H9 (cell line): ENCODE data around the gene ETV2. TPM values are rescaled to one million over a fixed set of nuclear protein-coding genes. Genes with fewer than 3 reads are reported as not detected.

Experiments used
- DNase-seq: peaks from one replicate; pipeline ENCODE4 v3.0.0-alpha.2; 2017
- H2AFZ ChIP-seq: one replicate; pipeline ENCODE4 v1.6.1; 2013; ENCODE audit warnings: mild to moderate bottlenecking, low read length, control low read depth, moderate library complexity
- H2AK5ac ChIP-seq: 2 replicates; pipeline ENCODE4 v1.6.1; 2013; ENCODE audit warnings: low read length, control low read depth, mixed read lengths; ENCODE audit not compliant: insufficient read length
- H2BK120ac ChIP-seq: one replicate; pipeline ENCODE4 v1.6.1; 2013; ENCODE audit warnings: low read depth, mild to moderate bottlenecking, low read length, control low read depth, inconsistent platforms; ENCODE audit not compliant: poor library complexity, severe bottlenecking
- H2BK12ac ChIP-seq: 2 replicates; pipeline ENCODE4 v1.6.1; 2013; ENCODE audit warnings: low read length, control low read depth, mixed read lengths, low read depth; ENCODE audit not compliant: insufficient read length
- H2BK15ac ChIP-seq: 2 replicates; pipeline ENCODE4 v1.6.1; 2013; ENCODE audit warnings: low read depth, low read length, control low read depth
- H2BK20ac ChIP-seq: one replicate; pipeline ENCODE4 v1.6.1; 2013; ENCODE audit warnings: low read depth, mild to moderate bottlenecking, low read length, control low read depth, inconsistent platforms; ENCODE audit not compliant: poor library complexity, severe bottlenecking
- H2BK5ac ChIP-seq: 2 replicates; pipeline ENCODE4 v1.6.1; 2013; ENCODE audit warnings: low read length, control low read depth, mixed read lengths; ENCODE audit not compliant: insufficient read length
- H3K14ac ChIP-seq: 2 replicates; pipeline ENCODE4 v1.6.1; 2013; ENCODE audit warnings: low read length, control low read depth; ENCODE audit not compliant: insufficient read depth
- H3K18ac ChIP-seq: 2 replicates; pipeline ENCODE4 v1.6.1; 2013; ENCODE audit warnings: low read depth, mild to moderate bottlenecking, mixed read lengths, low read length, control low read depth; ENCODE audit not compliant: insufficient read length
- H3K23ac ChIP-seq: 2 replicates; pipeline ENCODE4 v1.6.1; 2013; ENCODE audit warnings: low read length, control low read depth, mixed read lengths, low read depth; ENCODE audit not compliant: insufficient read length
- H3K23me2 ChIP-seq: 2 replicates; pipeline ENCODE4 v1.6.1; 2013; ENCODE audit warnings: low read depth, mild to moderate bottlenecking, mixed read lengths, low read length, control low read depth; ENCODE audit not compliant: insufficient read length, poor library complexity, severe bottlenecking
- H3K27ac ChIP-seq: 2 replicates; pipeline ENCODE4 v1.5.1; 2013; ENCODE audit warnings: low read length, control low read depth, mixed read lengths, low read depth; ENCODE audit not compliant: insufficient read length
- H3K27me3 ChIP-seq: 2 replicates; pipeline ENCODE4 v1.6.1; 2013; ENCODE audit warnings: low read length, control low read depth, inconsistent platforms; ENCODE audit not compliant: insufficient read depth
- H3K4ac ChIP-seq: 2 replicates; pipeline ENCODE4 v1.6.1; 2013; ENCODE audit warnings: low read depth, mild to moderate bottlenecking, control low read depth, inconsistent platforms, low read length, moderate library complexity
- H3K4me1 ChIP-seq: 2 replicates; pipeline ENCODE4 v1.6.1; 2013; ENCODE audit warnings: low read length, control low read depth, inconsistent platforms; ENCODE audit not compliant: insufficient read depth
- H3K4me2 ChIP-seq: 2 replicates; pipeline ENCODE4 v1.6.1; 2013; ENCODE audit warnings: low read length, control low read depth, mixed read lengths; ENCODE audit not compliant: insufficient read length, insufficient read depth
- H3K56ac ChIP-seq: 2 replicates; pipeline ENCODE4 v1.6.1; 2013; ENCODE audit warnings: low read depth, mild to moderate bottlenecking, mixed read lengths, low read length, control low read depth; ENCODE audit not compliant: insufficient read length
- H3K79me1 ChIP-seq: 2 replicates; pipeline ENCODE4 v1.6.1; 2013; ENCODE audit warnings: low read depth, mild to moderate bottlenecking, moderate library complexity, low read length, control low read depth, inconsistent platforms; ENCODE audit not compliant: insufficient read depth, poor library complexity, severe bottlenecking
- H3K79me2 ChIP-seq: 2 replicates; pipeline ENCODE4 v1.6.1; 2013; ENCODE audit warnings: low read length, control low read depth, inconsistent platforms; ENCODE audit not compliant: insufficient read depth
- H3K9ac ChIP-seq: 2 replicates; pipeline ENCODE4 v1.6.1; 2013; ENCODE audit warnings: low read length, control low read depth, mixed read lengths; ENCODE audit not compliant: insufficient read length; ENCODE audit errors: extremely low read depth
- H3K9me3 ChIP-seq: one replicate; pipeline ENCODE4 v1.6.1; 2013; ENCODE audit warnings: low read depth, low read length, inconsistent platforms; ENCODE audit not compliant: control insufficient read depth
- H3T11ph ChIP-seq: one replicate; pipeline ENCODE4 v1.6.1; 2013; ENCODE audit warnings: mild to moderate bottlenecking, low read length, control low read depth, inconsistent platforms
- H4K20me1 ChIP-seq: one replicate; pipeline ENCODE4 v1.6.1; 2013; ENCODE audit not compliant: control insufficient read depth, insufficient read length, insufficient read depth
- H4K5ac ChIP-seq: 2 replicates; pipeline ENCODE4 v1.6.1; 2013; ENCODE audit warnings: low read depth, mild to moderate bottlenecking, mixed read lengths, low read length, control low read depth; ENCODE audit not compliant: insufficient read length
- H4K8ac ChIP-seq: replicated peaks from 2 replicates; pipeline ENCODE4 v1.6.1; 2013; ENCODE audit warnings: low read length, control low read depth, mixed read lengths, low read depth; ENCODE audit not compliant: insufficient read length
- H4K91ac ChIP-seq: 2 replicates; pipeline ENCODE4 v1.6.1; 2013; ENCODE audit warnings: low read depth, mild to moderate bottlenecking, moderate library complexity, mixed read lengths, low read length, control low read depth; ENCODE audit not compliant: insufficient read length
- H3K27ac Mint-ChIP-seq, 3 experiments: 2 replicates in 2 of 3; 3 replicates in 1 of 3; pipeline ENCODE4 v1.8.0; 2020 to 2021; ENCODE audit warnings: mixed read lengths in 3 of 3, mild to moderate bottlenecking in 1 of 3, moderate library complexity in 1 of 3
- H3K27me3 Mint-ChIP-seq: 2 replicates; pipeline ENCODE4 v1.8.0; 2021; ENCODE audit warnings: low read depth, mild to moderate bottlenecking, moderate library complexity, mixed read lengths
- H3K36me3 Mint-ChIP-seq, 3 experiments: 2 replicates in 2 of 3; 3 replicates in 1 of 3; pipeline ENCODE4 v1.8.0; 2020 to 2021; ENCODE audit warnings: low read depth in 3 of 3, mixed read lengths in 3 of 3; ENCODE audit not compliant: insufficient read depth in 1 of 3
- H3K4me1 Mint-ChIP-seq, 2 experiments: 2 replicates each; pipeline ENCODE4 v1.8.0; 2020; ENCODE audit warnings: mixed read lengths in 2 of 2
- H3K4me3 Mint-ChIP-seq, 2 experiments: 2 replicates in 1 of 2; 3 replicates in 1 of 2; pipeline ENCODE4 v1.8.0; 2020 to 2021; ENCODE audit warnings: mild to moderate bottlenecking in 2 of 2, mixed read lengths in 2 of 2, moderate library complexity in 1 of 2
- H3K9me3 Mint-ChIP-seq, 2 experiments: 2 replicates in 1 of 2; 3 replicates in 1 of 2; pipeline ENCODE4 v1.8.0; 2020; ENCODE audit warnings: mild to moderate bottlenecking in 2 of 2, mixed read lengths in 2 of 2, moderate library complexity in 1 of 2
- CTCF ChIP-seq: fragments of 200-600 bp; sonication (generic); conservative IDR thresholded peaks from 3 replicates; pipeline ENCODE4 v1.8.0; 2021; ENCODE audit warnings: antibody characterized with exemption, mild to moderate bottlenecking
- WGBS: extraction: QIAGEN DNeasy Blood & Tissue Kit; methylation state at CpG from one replicate; pipeline ENCODE4 v1.1.7; 2013; ENCODE audit warnings: missing lambda C conversion rate, low lambda C conversion rate, mixed read lengths; ENCODE audit not compliant: insufficient read length; ENCODE audit errors: extremely low coverage; 5-methylcytosine and 5-hydroxymethylcytosine counted together
- total RNA-seq: library from RNA; stranded (reverse); gene quantifications from 2 replicates; pipeline ENCODE4 v1.2.1, GENCODE V29; 2021

The ETV2 gene
- total RNA-seq, 1 experiment from 2014 or later = 1.9 TPM

- H3K27ac ChIP-seq = no peak overlapping the region
- H3K9me3 Mint-ChIP-seq = no peaks in the 10 kb centered on the region; a peak in 2 of 5 replicates
- peaks cover 4% of the 10 kb centered on the region; the same call in 1 of the 2 replicates for H3K79me2 ChIP-seq
- no peaks in the 10 kb centered on the region for H3K9me3 ChIP-seq
- H3K4me1 ChIP-seq = peaks cover 7% of the 10 kb centered on the region; the same call in 1 of the 2 replicates
- H2BK12ac ChIP-seq = no peak overlapping the region
- no peak overlapping the region for H2AK5ac ChIP-seq
- H3K36me3 Mint-ChIP-seq = peaks cover 0 to 2% (median 0%) of the 10 kb centered on the region in 3 experiments; a peak in 2 of 7 replicates
- DNase-seq = peak; percentile 99
- no peaks in the 10 kb centered on the region for H4K20me1 ChIP-seq
- no peak overlapping the region for H3K18ac ChIP-seq
- H4K91ac ChIP-seq = no peak overlapping the region
- no peak overlapping the region for H3K14ac ChIP-seq
- no CpG with 5 or more reads among the region's 60 CpGs for WGBS
- H3K4me2 ChIP-seq = peak overlapping the region; percentile 82
- H3K23me2 ChIP-seq = peaks cover 22% of the 10 kb centered on the region
- H3K27me3 Mint-ChIP-seq = peaks cover 24% of the 10 kb centered on the region
- no peak overlapping the region for H4K5ac ChIP-seq
- no peak overlapping the region for H3K56ac ChIP-seq
- no peak overlapping the region for H2BK5ac ChIP-seq
- H4K8ac ChIP-seq = no peak overlapping the region
- no peak overlapping the region for H3T11ph ChIP-seq
- H2BK20ac ChIP-seq = no peak overlapping the region
- H3K27me3 ChIP-seq = no peaks in the 10 kb centered on the region; the same call in 1 of the 2 replicates
- H2AFZ ChIP-seq = no peak overlapping the region
- peaks cover 33 to 42% of the 10 kb centered on the region in 2 experiments for H3K4me1 Mint-ChIP-seq
- H2BK15ac ChIP-seq = no peak overlapping the region
- no peak overlapping the region for H3K4ac ChIP-seq
- no peak overlapping the region for H2BK120ac ChIP-seq
- H3K4me3 Mint-ChIP-seq = peak overlapping the region; percentile 66 to 91
- peak overlapping the region in 2 of 3 experiments; percentile 79 to 89; a peak in 4 of 7 replicates for H3K27ac Mint-ChIP-seq
- H3K23ac ChIP-seq = no peak overlapping the region
- no peaks in the 10 kb centered on the region for H3K79me1 ChIP-seq
- no peak overlapping the region for H3K9ac ChIP-seq
- TF ChIP-seq CTCF = no peak
These were observed 2.9 kb downstream of the ETV2 start for GRCh38 chr19:35644206-35644986.
